Measurements from ENCODE around the gene CFAP90.

Gene CFAP90

DNA sequence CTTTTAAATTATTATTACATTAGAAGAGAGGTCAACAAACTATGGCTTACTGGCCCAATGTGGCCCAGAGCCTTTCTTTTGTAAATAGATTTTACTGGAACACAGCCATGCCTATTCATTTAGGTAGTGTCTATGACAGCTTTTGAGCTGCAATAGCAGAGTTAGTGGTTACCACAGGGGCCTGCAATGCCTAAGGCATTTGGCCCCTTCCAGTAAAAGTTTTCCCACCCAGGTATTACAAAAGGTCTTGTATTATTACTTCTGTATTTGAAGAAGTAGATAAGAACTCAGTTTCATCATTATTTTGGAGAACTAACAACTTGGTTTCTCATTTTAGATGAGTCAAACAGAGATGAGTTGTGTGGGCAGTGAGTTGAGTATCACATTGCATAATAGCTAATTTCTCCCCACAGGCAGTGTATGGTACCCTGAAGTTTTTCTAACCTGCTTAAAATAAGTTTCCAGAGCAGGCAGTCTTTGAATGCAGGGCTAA lies 27.5 kb upstream of the CFAP90 start:
- peak; percentile 49 for DNase-seq (ENCODE audit: extremely low read depth, insufficient read length)
- Histone ChIP-seq H3K36me3 (ENCODE audit: control insufficient read depth, insufficient read depth, low read length) (peaks cover 22% of the 10 kb centered on the region), H3K27me3 (replicated peaks; ENCODE audit: control insufficient read depth, insufficient read depth, low read length) (no peaks in the 10 kb centered on the region), H3K4me3 (replicated peaks; ENCODE audit: low read depth, low read length) (no peak overlapping the region)
- TF ChIP-seq, protein P1, sequence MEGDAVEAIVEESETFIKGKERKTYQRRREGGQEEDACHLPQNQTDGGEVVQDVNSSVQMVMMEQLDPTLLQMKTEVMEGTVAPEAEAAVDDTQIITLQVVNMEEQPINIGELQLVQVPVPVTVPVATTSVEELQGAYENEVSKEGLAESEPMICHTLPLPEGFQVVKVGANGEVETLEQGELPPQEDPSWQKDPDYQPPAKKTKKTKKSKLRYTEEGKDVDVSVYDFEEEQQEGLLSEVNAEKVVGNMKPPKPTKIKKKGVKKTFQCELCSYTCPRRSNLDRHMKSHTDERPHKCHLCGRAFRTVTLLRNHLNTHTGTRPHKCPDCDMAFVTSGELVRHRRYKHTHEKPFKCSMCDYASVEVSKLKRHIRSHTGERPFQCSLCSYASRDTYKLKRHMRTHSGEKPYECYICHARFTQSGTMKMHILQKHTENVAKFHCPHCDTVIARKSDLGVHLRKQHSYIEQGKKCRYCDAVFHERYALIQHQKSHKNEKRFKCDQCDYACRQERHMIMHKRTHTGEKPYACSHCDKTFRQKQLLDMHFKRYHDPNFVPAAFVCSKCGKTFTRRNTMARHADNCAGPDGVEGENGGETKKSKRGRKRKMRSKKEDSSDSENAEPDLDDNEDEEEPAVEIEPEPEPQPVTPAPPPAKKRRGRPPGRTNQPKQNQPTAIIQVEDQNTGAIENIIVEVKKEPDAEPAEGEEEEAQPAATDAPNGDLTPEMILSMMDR (IDR thresholded peaks at IDR 0.05; ENCODE audit: insufficient read depth, low read length, poor library complexity, severe bottlenecking): no peak

DNA sequence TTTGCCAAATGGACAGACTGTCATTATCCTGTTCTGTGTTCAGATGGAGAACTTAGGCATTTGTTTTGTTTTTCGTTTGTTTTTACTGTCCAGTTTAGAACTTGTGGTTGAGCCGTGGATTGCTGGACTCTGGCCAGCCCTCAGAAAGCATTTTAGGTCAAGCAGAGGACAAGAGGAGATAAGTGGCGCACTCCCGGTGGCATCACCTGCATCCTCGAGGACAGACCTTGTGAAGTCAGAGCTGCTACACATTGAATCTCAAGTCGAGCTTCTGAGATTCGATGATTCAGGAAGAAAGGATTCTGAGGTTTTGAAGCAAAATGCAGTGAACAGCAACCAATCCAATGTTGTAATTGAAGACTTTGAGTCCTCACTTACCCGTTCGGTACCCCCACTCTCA lies 26.9 kb upstream of the CFAP90 start:
- DNase-seq (ENCODE audit: extremely low read depth, insufficient read length): no peak
- Histone ChIP-seq H3K36me3 (ENCODE audit: control insufficient read depth, insufficient read depth, low read length) (peaks cover 19% of the 10 kb centered on the region), H3K27me3 (replicated peaks; ENCODE audit: control insufficient read depth, insufficient read depth, low read length) (no peaks in the 10 kb centered on the region), H3K4me3 (replicated peaks; ENCODE audit: low read depth, low read length) (no peak overlapping the region)
- TF ChIP-seq, protein P1 (IDR thresholded peaks at IDR 0.05; ENCODE audit: insufficient read depth, low read length, poor library complexity, severe bottlenecking): no peak

DNA sequence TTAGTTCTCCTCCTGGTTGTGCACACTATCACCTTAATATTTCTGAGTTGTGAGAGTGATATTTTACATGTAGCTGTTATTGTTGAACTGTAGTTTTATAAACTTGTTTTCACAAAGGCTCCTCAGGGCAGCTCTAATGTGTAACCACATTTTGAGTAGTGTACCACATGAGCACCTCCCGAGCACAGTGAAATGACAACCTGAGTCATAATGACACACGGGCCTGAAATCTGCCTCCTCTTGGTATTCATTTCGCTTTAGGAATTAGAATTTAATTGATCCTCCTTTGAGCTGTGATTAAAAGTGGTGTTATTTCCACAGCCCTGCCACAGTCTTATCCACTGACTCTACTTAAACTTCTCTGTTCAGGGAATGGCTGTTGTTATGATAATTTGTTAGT lies 25.9 kb upstream of the CFAP90 start:
- peaks cover 17% of the 10 kb centered on the region for H3K36me3 ChIP-seq (ENCODE audit: control insufficient read depth, insufficient read depth, low read length)
- H3K4me3 ChIP-seq (replicated peaks; ENCODE audit: low read depth, low read length): no peak overlapping the region
- H3K27me3 ChIP-seq (replicated peaks; ENCODE audit: control insufficient read depth, insufficient read depth, low read length): no peaks in the 10 kb centered on the region
- TF ChIP-seq, protein P1 (IDR thresholded peaks at IDR 0.05; ENCODE audit: insufficient read depth, low read length, poor library complexity, severe bottlenecking): no peak
- DNase-seq (ENCODE audit: extremely low read depth, insufficient read length): no peak

DNA sequence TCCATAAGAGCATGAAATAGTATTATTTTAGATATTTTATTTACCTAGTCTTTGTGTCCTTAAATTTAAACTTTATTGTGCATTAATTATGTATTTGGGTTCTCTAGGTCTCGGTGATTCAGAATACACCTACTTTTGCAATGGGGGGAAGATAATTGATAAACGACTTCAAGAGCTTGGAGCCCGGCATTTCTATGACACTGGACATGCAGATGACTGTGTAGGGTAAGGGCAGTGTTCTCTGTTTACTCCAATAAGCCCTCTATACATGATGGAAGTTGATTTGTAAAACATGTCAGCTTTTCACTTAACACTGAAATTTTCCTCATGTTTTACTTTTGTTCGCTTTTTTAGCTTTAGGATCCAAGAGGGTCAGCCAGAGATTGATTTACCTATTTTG lies 24.2 kb upstream of the CFAP90 start:
- H3K36me3 ChIP-seq (ENCODE audit: control insufficient read depth, insufficient read depth, low read length): peaks cover 13% of the 10 kb centered on the region
- DNase-seq (ENCODE audit: extremely low read depth, insufficient read length): no peak
- TF ChIP-seq, protein P1 (IDR thresholded peaks at IDR 0.05; ENCODE audit: insufficient read depth, low read length, poor library complexity, severe bottlenecking): no peak
- no peaks in the 10 kb centered on the region for H3K27me3 ChIP-seq (replicated peaks; ENCODE audit: control insufficient read depth, insufficient read depth, low read length)
- H3K4me3 ChIP-seq (replicated peaks; ENCODE audit: low read depth, low read length): no peak overlapping the region

DNA sequence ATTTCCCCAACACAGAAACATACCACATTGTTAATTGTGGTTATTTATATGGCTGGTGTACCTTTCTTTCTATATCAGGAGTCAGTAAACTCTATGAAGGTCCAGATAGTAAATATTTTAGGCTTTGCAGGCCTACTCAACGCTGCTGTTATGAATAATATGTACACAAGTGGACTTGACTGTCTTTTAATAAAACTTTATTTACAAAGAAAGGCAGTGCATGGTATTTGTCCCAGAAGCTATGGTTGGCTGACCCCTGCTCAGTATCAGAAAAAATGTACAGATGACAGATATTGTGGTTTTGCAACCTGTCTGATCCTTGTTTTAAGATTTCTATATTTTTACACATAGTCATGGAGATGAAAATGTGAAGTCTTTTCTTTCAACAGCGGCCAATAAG lies 23.7 kb upstream of the CFAP90 start:
- no peak for DNase-seq (ENCODE audit: extremely low read depth, insufficient read length)
- Histone ChIP-seq H3K27me3 (replicated peaks; ENCODE audit: control insufficient read depth, insufficient read depth, low read length) (no peaks in the 10 kb centered on the region), H3K36me3 (ENCODE audit: control insufficient read depth, insufficient read depth, low read length) (peaks cover 8% of the 10 kb centered on the region), H3K4me3 (replicated peaks; ENCODE audit: low read depth, low read length) (no peak overlapping the region)
- TF ChIP-seq, protein P1 (IDR thresholded peaks at IDR 0.05; ENCODE audit: insufficient read depth, low read length, poor library complexity, severe bottlenecking): no peak

DNA sequence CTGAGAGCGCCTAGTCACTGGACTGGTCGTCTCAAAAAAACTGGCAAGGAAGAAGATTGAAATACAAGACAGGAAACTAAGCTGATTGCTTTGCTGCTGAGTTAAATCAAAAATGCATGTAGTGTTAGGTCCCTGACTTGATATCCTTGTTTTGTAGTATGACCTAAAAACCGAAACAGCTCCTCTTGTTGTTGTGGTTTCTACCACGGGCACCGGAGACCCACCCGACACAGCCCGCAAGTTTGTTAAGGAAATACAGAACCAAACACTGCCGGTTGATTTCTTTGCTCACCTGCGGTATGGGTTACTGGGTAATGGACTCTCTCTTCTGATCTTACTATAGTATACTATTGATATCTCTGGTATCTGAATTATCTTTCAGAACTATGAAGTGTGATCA lies 22.3 kb upstream of the CFAP90 start:
- no peak for DNase-seq (ENCODE audit: extremely low read depth, insufficient read length)
- TF ChIP-seq, protein P1 (IDR thresholded peaks at IDR 0.05; ENCODE audit: insufficient read depth, low read length, poor library complexity, severe bottlenecking): no peak
- H3K27me3 ChIP-seq (replicated peaks; ENCODE audit: control insufficient read depth, insufficient read depth, low read length): no peaks in the 10 kb centered on the region
- H3K4me3 ChIP-seq (replicated peaks; ENCODE audit: low read depth, low read length): no peak overlapping the region
- peaks cover 6% of the 10 kb centered on the region for H3K36me3 ChIP-seq (ENCODE audit: control insufficient read depth, insufficient read depth, low read length)

Data from GM06990 (cell line).